ENCODE measurements around the gene FHAD1.

FHAD1 gene

GRCh38 chr1:15246960-15247614 is at the start of gene FHAD1:
Gene FHAD1 (plus strand): TSS chr1:15247223. CDS start chr1:15251785, 4,562 bp downstream.
- peaks cover 13% of the 10 kb centered on the region for H3K36me3 Mint-ChIP-seq (ENCODE audit: low read depth)
- H3K27me3 Mint-ChIP-seq, result peaks cover 51% of the 10 kb centered on the region
- peak within 1 kb of the TSS; percentile 69 for H3K4me3 Mint-ChIP-seq
- DNase-seq (peak; percentile 67), ATAC-seq (peak; percentile 23)
- peak within 1 kb of the TSS; percentile 75 for H3K27ac Mint-ChIP-seq
- H3K9me3 Mint-ChIP-seq, result peaks cover 10% of the 10 kb centered on the region
- peaks cover 66% of the 10 kb centered on the region for H3K4me1 Mint-ChIP-seq

GRCh38 chr1:15197591-15198447 is 49.2 kb upstream of the FHAD1 start:
- no peaks in the 10 kb centered on the region for H3K4me1 Mint-ChIP-seq
- no peak for DNase-seq
- peaks cover 1% of the 10 kb centered on the region for H3K27me3 Mint-ChIP-seq
- H3K27ac Mint-ChIP-seq, result no peak overlapping the region
- no peak for ATAC-seq
- no peaks in the 10 kb centered on the region for H3K9me3 Mint-ChIP-seq
- H3K4me3 Mint-ChIP-seq, result no peak overlapping the region
- no peaks in the 10 kb centered on the region for H3K36me3 Mint-ChIP-seq (ENCODE audit: low read depth)

- no peaks in the 10 kb centered on the region for H3K9me3 Mint-ChIP-seq
- no peak overlapping the region for H3K27ac Mint-ChIP-seq
- DNase-seq (no peak), ATAC-seq (no peak)
- H3K36me3 Mint-ChIP-seq (ENCODE audit: low read depth), result no peaks in the 10 kb centered on the region
- H3K4me1 Mint-ChIP-seq, result no peaks in the 10 kb centered on the region
- peaks cover 1% of the 10 kb centered on the region for H3K27me3 Mint-ChIP-seq
- no peak overlapping the region for H3K4me3 Mint-ChIP-seq
These were observed 48.3 kb upstream of the FHAD1 start for GRCh38 chr1:15198684-15199083.

GRCh38 chr1:15201221-15201620 is 45.8 kb upstream of the FHAD1 start:
- Mint-ChIP-seq H3K27ac (no peak overlapping the region), H3K36me3 (ENCODE audit: low read depth) (no peaks in the 10 kb centered on the region), H3K27me3 (peaks cover 1% of the 10 kb centered on the region), H3K9me3 (no peaks in the 10 kb centered on the region), H3K4me3 (no peak overlapping the region), H3K4me1 (no peaks in the 10 kb centered on the region)
- DNase-seq (no peak), ATAC-seq (no peak)

- DNase-seq (no peak), ATAC-seq (no peak)
- Mint-ChIP-seq H3K36me3 (ENCODE audit: low read depth) (no peaks in the 10 kb centered on the region), H3K9me3 (no peaks in the 10 kb centered on the region), H3K27ac (no peak overlapping the region), H3K4me1 (no peaks in the 10 kb centered on the region), H3K27me3 (peaks cover 5% of the 10 kb centered on the region), H3K4me3 (no peak overlapping the region)
These were observed 45.0 kb upstream of the FHAD1 start for GRCh38 chr1:15201849-15202551.

- Mint-ChIP-seq H3K36me3 (ENCODE audit: low read depth) (no peaks in the 10 kb centered on the region), H3K27ac (no peak overlapping the region), H3K27me3 (peaks cover 5% of the 10 kb centered on the region), H3K4me1 (no peaks in the 10 kb centered on the region), H3K9me3 (no peaks in the 10 kb centered on the region), H3K4me3 (no peak overlapping the region)
- ATAC-seq, result no peak
- no peak for DNase-seq
These were observed 42.1 kb upstream of the FHAD1 start for GRCh38 chr1:15204931-15205330.

GRCh38 chr1:15205586-15206346 is 41.3 kb upstream of the FHAD1 start:
- Mint-ChIP-seq H3K9me3 (no peaks in the 10 kb centered on the region), H3K4me3 (no peak overlapping the region), H3K27ac (no peak overlapping the region), H3K36me3 (ENCODE audit: low read depth) (no peaks in the 10 kb centered on the region), H3K27me3 (peaks cover 10% of the 10 kb centered on the region), H3K4me1 (no peaks in the 10 kb centered on the region)
- ATAC-seq (no peak), DNase-seq (no peak)

GRCh38 chr1:15206418-15207030 is 40.5 kb upstream of the FHAD1 start:
- Mint-ChIP-seq H3K4me1 (no peaks in the 10 kb centered on the region), H3K9me3 (no peaks in the 10 kb centered on the region), H3K4me3 (no peak overlapping the region), H3K36me3 (ENCODE audit: low read depth) (no peaks in the 10 kb centered on the region), H3K27ac (no peak overlapping the region), H3K27me3 (peaks cover 15% of the 10 kb centered on the region)
- DNase-seq, result no peak
- no peak for ATAC-seq

GRCh38 chr1:15207031-15207828 is 39.8 kb upstream of the FHAD1 start:
- Mint-ChIP-seq H3K36me3 (ENCODE audit: low read depth) (no peaks in the 10 kb centered on the region), H3K27me3 (peaks cover 15% of the 10 kb centered on the region), H3K4me1 (no peaks in the 10 kb centered on the region), H3K4me3 (no peak overlapping the region), H3K9me3 (no peaks in the 10 kb centered on the region), H3K27ac (no peak overlapping the region)
- DNase-seq (no peak), ATAC-seq (no peak)

- Mint-ChIP-seq H3K27ac (no peak overlapping the region), H3K27me3 (peaks cover 13% of the 10 kb centered on the region), H3K36me3 (ENCODE audit: low read depth) (no peaks in the 10 kb centered on the region), H3K4me3 (no peak overlapping the region), H3K4me1 (no peaks in the 10 kb centered on the region), H3K9me3 (no peaks in the 10 kb centered on the region)
- DNase-seq, result no peak
- no peak for ATAC-seq
These were observed 39.1 kb upstream of the FHAD1 start for GRCh38 chr1:15207829-15208429.

GRCh38 chr1:15210651-15211375 is 36.2 kb upstream of the FHAD1 start:
- H3K4me1 Mint-ChIP-seq, result no peaks in the 10 kb centered on the region
- ATAC-seq, result no peak
- DNase-seq, result no peak
- peaks cover 13% of the 10 kb centered on the region for H3K27me3 Mint-ChIP-seq
- H3K36me3 Mint-ChIP-seq (ENCODE audit: low read depth), result no peaks in the 10 kb centered on the region
- no peak overlapping the region for H3K27ac Mint-ChIP-seq
- no peaks in the 10 kb centered on the region for H3K9me3 Mint-ChIP-seq
- H3K4me3 Mint-ChIP-seq, result no peak overlapping the region

GRCh38 chr1:15211424-15211823 is 35.6 kb upstream of the FHAD1 start:
- ATAC-seq, result no peak
- Mint-ChIP-seq H3K27ac (no peak overlapping the region), H3K27me3 (peaks cover 12% of the 10 kb centered on the region), H3K9me3 (no peaks in the 10 kb centered on the region), H3K4me1 (no peaks in the 10 kb centered on the region), H3K4me3 (no peak overlapping the region), H3K36me3 (ENCODE audit: low read depth) (no peaks in the 10 kb centered on the region)
- DNase-seq, result no peak
